GM19025 (cell line): Measurements from ENCODE around the gene PWWP2B.

ENCODE experiments used
- ATAC-seq: cut with Tn5 transposase; IDR thresholded peaks from one replicate; pipeline ENCODE4 v1.9.1; 2021; ENCODE audit warnings: mild to moderate bottlenecking, low read depth, moderate library complexity; ENCODE audit not compliant: unreplicated experiment

Gene PWWP2B

DNA sequence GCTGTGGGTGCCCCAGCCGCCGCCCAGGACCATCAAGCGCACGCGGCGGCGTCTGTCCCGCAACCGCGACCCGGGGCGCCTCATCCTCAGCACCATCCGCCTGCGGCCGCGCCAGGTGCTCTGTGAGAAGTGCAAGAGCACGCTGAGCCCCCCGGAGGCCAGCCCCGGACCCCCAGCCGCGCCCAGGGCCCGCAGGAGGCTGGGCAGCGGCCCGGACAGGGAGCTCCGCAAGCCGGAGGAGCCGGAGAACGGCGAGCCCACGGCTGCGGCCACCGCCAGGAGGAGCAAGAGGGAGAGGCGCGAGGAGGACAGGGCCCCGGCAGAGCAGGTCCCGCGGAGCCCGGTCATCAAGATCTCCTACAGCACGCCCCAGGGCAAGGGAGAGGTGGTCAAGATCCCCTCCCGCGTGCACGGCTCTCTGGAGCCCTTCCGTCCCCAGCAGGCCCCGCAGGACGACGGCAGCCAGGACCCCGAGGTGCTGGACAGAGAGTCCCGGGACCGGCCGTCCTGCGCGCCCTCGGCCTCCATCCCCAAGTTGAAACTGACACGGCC, 8.0 kb downstream of the PWWP2B start:
- ATAC-seq = no peak

DNA sequence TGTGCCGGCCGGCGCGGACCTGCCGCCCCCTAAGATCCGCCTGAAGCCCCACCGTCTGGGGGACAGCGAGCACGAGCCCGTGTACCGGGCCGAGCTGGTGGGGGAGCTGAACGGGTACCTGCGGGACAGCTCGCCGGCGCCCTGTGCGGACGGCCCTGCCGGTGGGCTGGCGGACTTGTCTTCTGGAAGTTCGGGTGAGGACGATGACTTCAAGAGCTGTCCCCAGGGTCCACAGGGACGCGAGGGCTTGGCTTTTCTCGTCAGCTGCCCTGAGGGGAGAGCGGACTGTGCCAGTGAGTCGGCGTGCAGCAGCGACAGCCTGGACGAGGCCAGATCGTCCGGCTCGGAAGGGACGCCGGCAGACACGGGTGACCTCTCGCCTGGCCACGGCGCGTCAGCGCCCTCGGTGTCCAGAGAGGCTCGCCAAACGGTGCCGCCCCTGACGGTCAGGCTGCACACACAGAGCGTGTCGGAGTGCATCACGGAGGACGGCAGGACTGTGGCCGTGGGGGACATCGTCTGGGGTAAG, 8.5 kb downstream of the PWWP2B start:
- no peak for ATAC-seq

DNA sequence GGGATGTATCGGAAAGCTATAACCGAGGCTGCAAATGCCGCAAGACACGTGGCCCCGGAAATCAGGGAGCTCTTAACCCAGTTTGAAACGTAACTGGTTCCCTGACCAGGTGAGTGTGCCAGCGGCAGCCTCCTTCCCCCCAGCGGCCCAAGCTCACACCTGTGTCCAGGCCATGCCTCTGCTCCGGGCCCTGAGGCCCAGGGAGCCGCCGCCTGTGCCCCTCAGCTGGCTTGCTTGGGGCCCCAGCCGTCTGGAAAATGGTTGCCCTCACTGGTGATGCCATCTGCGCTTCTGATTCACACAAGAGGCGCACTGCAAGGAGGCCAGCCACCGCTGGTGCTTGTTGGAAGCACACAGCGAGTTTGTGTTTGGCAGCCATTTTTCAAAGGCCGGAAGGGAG, 9.2 kb downstream of the PWWP2B start:
- no peak for ATAC-seq

DNA sequence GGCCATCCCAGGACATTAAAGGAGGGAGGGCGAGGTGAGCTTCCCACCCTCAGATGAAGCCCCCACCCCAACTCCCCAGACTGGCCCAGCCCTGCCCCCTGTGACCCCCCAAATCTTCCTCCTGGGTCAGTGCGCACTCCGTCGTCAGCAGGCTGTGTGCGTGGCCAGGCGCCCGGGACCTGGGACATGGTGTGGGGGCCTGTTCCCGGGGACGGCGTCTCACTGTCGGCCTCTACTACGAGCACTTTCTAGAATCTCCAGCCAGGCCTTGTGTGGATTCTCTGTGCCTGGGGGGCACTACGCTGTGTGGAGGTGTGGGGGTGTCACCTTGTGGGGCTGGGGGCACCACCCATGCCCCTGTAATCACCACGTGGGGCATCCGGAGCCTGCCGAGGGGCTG, 9.8 kb downstream of the PWWP2B start:
- ATAC-seq = no peak

DNA sequence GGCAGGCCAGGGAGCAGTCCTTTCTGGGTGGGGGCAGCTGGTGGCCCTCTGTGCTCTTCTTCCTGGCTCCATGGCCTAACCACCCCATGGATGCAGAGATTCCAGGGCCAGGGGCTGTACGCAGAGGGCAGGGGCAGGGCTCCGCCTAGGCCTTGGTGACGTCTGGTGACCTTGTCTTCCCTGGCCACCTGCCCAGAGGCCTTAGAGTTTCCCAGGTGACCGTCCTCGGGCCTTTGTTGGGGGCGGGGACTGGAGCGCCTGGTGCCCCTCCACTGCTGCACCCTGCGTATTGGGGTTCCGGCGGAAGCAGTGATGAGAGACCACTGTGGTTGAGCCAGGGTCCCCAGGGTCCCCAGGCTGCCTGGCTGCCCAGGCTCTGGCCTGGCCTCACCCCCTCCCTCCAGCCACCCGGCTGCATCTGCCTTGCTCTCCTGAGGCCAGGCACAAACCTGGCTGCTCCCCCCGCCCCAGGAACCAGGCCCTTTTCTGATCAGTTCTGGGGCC, 10.3 kb downstream of the PWWP2B start:
- no peak for ATAC-seq

DNA sequence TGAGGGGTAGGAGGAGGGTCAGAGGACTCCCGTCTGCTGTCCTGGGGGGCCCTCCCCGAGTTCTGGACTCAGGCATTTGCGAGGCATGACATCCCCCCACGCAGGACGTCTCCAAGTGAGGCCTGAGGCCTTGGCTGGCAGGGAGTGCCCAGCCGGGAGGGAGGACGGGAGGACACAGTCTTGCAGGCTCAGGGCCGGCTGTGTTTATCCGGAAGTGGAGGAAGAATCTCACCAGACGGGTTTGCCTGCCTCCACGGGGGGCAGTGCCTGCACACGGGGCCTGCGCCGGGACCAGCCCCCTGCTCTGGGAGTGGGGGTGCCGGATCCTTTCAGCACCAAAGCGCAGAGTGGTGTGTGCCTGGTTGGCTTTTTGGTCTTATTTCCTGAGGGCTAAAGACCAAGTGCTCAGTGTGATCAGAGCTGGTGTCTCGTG, 10.9 kb downstream of the PWWP2B start:
- no peak for ATAC-seq

DNA sequence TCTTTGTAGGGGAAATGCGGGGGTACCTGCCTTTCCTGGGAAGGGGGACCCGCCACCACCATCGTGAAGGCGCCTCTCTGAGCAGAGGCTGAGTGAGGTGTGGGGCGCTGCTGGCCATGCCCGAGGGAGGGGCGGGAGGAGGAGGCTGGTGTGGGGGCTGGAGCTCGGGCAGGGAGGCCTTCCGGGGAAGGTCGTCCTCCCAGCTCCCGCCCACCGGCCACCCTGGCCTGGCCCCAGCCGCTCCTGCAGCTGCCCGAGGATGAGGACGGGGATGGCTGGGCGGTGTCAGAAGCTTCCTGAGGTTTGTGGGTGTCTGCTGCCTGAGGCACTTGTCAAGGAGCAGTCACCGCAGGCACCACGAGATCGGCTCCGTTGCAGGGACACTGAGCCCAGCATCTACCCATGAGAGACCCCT, 11.4 kb downstream of the PWWP2B start:
- ATAC-seq = no peak

DNA sequence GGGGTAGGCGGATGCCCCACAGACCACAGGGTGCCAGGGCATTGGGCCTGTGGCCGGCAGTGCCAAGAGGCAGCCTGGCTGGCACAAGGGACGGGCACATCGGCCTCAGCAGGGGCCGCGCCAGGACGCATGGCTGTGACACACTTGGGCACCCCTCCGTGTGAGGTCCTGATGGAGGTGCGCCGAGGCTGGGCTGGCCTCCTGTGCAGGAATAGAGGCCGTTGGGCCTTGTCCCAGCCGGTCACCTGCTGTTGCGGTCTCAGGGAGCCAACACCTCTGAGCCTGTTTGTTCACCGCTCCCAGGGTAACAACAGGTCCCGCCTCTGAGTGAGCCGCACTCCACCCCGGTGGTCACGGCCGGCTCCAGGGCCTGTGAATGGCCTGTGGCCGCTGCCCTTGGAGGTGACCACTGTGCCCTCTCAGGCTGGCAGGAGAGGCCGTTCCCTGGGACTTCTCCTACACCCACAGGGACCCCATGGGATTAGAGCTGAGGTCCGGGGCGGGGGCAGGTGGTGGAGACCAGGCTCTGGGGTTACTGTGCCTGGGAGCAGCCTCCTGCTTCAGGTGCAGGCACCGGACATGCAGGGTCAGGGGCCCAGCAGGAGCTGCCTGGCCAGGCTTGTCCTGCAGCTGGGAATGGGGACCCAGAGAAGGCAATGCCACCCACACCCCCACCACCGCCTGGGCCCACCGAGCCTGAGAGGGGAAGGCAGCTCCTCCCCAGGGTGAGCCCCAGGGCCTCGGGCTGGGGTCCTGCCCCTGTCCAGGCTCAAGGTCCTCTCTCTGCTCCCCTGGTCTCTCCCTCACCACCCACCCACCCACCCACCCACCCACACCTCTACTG, 12.0 kb downstream of the PWWP2B start:
- ATAC-seq = no peak

DNA sequence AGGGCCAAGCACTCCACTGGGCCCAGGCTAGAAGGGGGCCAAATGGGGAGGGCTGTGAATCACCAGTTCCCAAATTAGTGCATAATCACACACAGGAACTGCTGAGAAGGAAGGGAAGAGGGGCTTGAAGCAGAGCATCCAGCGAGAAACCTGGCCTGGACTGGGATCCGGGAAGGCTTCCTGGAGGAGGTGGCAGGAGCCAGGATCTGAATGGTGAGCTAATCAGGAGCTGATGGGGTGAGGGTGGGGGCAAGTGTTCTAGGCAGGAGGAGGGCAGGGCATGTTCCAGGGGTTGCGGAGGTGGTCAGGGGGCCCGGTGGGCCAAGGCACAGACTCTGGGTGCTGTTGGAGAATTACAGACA, 12.6 kb downstream of the PWWP2B start:
- ATAC-seq = no peak

DNA sequence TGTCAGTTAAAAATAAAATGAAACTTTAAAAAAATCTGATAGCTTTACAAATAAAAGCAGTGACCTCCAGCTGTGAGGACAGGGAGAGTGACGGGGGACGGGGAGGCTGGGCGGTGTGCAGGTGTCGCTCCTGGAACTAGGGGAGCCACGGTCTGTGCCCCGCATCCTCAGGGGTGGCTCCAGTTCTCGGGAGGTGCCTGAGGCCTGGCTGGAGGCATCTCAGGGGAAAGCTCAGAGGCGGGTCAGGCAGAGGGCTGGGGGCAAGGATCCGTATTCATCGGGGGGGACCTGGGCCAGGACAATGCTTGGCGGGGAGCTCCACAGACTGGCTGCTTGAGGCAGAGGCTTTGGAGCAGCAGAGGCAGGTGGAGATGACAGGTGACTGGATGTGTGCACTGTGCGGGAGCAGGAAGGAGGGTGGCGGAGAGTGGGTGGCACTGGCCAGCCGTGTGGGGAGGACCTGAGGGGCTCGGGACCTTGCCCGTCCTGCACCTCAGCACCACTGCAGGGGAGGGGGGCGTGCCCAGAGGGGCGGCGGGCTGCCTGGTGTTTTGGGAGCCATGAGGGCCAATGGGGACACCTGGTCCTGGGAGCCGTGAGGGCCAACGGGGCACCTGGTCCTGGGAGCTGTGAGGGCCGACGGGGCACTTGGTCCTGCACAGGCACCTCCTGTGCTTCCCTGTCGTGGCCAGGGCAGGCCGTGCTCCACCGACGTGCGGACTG, 13.2 kb downstream of the PWWP2B start:
- ATAC-seq = no peak

DNA sequence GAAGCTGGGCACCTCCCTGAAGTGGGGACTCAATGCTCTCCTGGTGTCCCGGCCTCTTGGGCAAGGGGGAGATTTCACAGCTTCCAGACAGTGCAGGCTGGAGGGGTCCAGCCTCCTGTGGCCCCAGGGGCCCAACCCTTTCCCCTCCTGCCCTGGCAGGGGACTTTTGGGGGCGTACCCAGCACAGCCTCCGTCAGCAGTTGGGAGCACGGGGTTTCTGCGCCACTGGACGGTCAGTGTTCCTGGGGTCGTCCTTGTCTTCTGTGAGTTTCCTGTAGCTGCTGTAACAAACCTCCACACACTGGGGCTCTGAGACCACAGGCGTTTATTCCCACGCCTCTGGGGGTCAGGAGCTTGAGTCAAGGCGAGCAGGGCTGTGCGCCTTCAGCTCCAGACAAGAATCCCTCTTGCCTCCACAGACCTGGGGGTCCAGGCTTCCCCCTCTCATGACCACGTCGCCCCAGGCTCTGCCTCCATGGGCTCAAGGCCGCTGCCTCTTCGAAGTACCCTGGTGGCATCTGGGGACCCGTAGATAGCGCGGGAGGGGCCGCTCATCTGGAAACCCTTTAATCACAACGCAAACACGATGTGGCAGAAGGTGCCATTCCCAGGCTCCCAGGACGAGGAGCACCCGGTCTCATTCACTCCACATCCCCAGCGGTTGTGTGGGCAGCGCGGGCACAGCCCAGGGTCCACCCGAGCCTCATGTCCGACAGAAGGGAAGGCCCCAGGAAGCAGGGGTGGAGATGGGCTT, 14.0 kb downstream of the PWWP2B start:
- no peak for ATAC-seq

DNA sequence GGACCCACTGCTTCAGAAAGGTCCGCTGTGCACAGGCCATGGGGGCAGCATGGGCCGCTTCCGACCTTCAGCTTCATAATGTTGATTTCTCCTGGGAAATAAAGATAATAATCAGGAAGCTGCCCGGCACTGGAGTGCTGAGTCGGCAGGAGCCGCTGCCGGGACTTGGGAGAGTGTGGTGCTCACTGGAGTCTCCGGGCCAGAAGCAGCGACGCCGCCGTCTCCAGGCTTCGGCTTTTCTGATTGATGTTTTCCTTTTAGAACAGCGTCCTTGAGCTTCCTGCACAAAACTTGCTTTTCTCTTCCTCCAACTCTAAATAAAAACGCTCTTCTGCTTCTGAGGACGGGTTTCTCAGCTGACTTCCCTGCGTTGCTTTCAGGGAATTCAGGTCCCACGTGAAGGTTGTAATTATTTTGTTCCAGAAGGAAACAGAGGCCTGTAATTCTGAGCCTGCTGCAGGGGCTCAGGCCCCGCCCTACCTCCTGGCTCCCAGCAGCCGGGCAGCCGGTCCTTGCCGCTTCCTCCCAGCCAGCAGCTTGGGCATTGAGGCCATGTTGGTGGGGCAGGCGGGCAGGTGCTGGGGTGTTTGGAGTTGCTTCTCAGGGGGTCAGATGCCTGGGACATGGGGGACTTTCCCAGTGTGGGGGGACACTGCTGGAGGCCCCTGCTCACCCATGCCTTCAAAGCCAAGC, 14.7 kb downstream of the PWWP2B start:
- ATAC-seq = no peak

DNA sequence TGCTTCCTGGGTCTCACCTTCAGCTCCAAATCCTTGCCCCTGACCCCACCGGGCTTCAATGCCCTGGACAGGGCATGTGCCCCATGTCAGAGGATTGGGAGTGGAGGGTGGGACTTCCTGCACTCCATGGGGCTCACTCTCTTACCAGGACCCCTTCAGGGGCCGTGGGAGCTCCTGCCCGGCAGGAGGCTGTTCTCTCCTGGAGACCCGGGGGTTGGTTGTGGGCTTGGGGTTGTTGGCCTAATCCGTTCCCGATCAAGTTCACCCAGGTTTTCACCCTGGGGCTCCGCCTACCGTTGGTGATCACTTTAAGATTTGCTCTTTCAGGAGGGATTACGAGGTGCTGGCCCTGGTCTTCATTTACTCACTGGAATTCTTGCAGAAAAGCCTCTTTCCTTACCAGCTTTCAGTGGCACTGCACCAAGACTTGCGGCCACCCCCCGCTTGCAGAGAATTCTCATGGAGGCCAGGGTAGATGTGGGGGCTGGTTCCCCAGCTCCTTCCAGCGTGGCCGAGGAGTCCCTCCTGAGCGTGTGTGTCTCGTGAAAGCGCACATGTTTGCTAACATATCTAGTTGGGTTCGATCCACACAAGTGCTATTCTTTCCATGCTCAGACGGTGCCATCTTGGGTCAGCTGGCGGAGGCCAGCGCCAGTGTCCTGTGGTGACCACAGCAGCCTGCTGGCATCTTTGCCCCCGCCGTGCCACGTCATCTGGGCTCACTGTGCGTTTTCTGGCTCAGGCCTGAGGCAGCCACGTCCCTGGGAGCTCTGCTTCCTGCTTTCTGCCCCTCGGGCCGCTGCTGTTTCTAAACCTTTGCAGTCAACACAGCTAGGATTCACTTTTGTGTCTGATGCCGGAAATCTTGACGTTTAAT, 15.6 kb downstream of the PWWP2B start:
- ATAC-seq = no peak

DNA sequence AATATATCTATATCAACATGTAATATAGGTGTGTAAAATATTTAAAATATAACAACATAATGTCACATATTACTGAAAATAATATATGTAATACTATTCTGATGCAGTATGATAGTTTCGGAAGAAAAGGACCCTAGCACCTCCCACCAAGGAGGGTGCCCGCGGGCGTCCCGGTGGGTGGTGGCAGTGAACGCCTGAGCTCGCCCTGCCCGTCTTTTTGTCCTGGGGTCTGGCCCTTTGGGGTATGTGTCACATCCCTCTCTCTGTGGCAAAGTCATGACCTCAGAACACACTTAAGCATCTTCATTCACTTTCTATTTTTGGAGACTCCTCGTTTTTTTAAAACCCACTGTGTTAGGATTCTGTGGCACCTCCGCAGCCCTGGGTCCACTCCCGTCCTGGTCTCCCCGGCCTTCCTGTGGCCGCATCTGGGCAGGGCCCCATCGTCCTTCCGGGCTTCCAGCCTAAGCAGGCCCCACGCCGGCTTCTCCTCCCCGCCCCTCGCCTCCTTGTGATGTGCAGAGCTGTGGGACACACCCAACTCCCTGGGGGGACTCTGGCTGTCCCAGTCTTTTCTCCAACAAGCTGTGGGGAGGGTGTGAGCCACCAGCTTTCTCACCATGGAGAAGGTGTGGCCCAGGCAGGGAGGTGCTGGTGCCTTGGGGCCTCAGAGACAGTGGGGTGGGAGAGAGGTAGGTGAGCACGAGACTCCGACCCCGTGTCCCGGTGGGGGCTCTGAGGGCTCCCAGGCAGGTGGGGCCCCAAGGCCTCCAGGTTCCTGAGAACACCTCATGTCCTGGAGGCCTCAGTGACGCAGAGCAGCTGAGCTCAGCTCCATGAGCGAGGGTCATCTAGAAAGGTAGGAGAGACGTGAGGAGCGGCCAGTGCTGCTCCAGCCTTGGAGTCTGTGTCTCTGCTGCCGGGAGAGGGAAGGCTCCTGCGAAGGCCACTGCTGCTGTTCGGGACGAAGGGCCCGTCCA, 16.5 kb downstream of the PWWP2B start:
- ATAC-seq = no peak

DNA sequence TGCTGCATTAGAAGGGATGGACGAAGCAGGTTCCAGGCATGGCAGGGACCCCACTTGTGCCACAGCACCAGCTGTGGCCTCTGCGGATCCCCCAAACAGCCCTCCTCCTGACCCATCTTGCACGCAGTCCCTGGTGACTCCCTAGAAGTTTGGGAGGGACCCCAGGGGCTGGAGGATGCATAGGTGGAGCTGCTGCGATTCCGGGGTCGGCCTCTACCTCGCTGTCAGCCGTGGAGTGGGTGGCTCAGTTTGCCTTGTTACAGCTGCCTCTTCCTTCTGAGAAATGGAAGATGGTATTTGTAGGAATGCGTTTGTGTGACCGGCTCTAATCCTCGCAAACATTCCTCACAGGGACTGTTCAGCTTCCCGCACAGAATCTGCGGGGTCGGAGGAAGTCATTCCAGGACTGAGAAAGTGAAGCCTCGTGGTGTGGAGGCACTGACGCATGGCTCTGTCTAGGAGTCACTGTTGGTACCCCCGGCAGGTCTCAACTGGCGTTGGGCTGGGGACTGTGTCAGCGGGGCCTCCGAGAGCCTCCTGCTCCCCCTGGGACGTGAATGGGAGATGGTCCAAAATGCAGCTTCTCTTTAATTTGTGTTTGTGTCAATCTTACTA, 17.5 kb downstream of the PWWP2B start:
- ATAC-seq = no peak

DNA sequence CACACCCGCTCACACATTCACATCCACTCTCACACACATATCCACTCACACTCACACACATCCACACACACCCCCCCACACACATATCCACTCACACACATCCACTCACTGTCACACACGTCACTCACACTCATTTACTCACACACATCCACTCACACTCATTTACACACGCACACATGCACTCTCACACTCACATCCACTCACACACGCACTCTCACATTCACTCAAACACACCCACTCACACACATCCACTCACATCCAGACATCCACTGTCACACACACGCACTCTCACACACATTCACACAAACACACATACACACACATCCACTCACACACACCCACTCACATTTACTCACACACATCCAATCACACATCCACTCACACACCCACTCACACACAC, 18.3 kb downstream of the PWWP2B start:
- no peak for ATAC-seq

DNA sequence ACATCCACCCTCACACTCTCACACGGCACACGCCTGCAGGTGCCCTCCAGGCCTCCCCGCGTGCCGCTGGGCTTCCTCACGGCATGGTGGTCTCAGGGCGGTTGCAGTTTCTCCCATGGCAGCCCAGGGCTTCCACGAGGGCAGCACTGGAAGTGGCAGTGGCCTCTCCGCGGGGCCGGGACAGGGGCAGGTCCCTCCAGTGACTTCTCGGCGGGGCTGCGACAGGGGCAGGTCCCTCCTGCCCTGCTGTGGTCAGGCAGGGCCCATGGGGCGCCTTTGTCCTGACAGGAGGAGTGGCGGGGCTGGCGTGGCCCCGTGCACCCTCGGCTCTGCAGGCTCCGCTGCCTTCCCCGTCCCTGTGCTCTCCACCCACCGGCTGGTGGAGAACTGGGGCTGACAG, 19.0 kb downstream of the PWWP2B start:
- ATAC-seq = no peak
